ENCODE results near the gene RAI1. TPM values are rescaled to one million over a fixed set of nuclear protein-coding genes. Genes with fewer than 3 reads are reported as not detected.
A peak's percentile ranks its signal among the peaks of the same experiment; 100 is the strongest.

Gene RAI1
- total and polyA plus RNA-seq, 10 of the 15 experiments (the other 5 are each of a cell fraction or from before 2014, with no cell fraction given): 0.66 to 37.7 (median 6.0) TPM

GRCh38 chr17:17682293-17682736 is 1.1 kb downstream of the RAI1 start:
- peak overlapping the region; percentile 90 for H3K27ac ChIP-seq (ENCODE audit: control insufficient read depth, insufficient read depth)
- FAIRE-seq (no peak), ATAC-seq (peak; percentile 67), DNase-seq (ENCODE audit: low read depth, low spot score) (no peak)
- H4K20me1 ChIP-seq (ENCODE audit: control insufficient read depth, insufficient read depth): no peaks in the 10 kb centered on the region
- SMC1A ChIA-PET (ENCODE audit: uncharacterized antibody, unreplicated experiment): interaction anchor here (0.5 to 3.4 kb wide), 6 partner anchors 11 to 278 kb away, joined by 3 to 47 read pairs (median 4); partner anchors contain the start of gene SREBF1
- H3K36me3 ChIP-seq (ENCODE audit: control insufficient read depth in 2 of 2, insufficient read depth in 2 of 2, low read length in 1 of 2): peaks cover 0 to 3% of the 10 kb centered on the region in 2 experiments; a peak in 1 of 4 replicates
- CTCF ChIA-PET: interaction anchor here (0.5 to 3.1 kb wide), 21 partner anchors 9 to 239 kb away, joined by 3 to 17 read pairs (median 4); partner anchors contain the start of gene SREBF1
- peak overlapping the region; percentile 99 for H3K4me3 ChIP-seq
- in situ Hi-C loops (cut with MboI): no loop called here
- H3K79me2 ChIP-seq (ENCODE audit: control insufficient read depth, insufficient read depth, low read length): peaks cover 56% of the 10 kb centered on the region
- intact Hi-C loops (cut with micrococcal nuclease; ENCODE audit: unreplicated experiment): loop anchor here (1.0 to 5.0 kb wide), 4 partner anchors 10 to 350 kb away; no protein-coding TSS in a partner anchor
- H2AFZ ChIP-seq (ENCODE audit: control insufficient read depth, low read depth, low read length): peak overlapping the region; percentile 64
- peak overlapping the region; percentile 88 for H3K9ac ChIP-seq (ENCODE audit: control insufficient read depth, insufficient read depth, low read length)
- no peaks in the 10 kb centered on the region for H3K9me3 ChIP-seq (replicated peaks; ENCODE audit: control insufficient read depth, insufficient read depth, low read length)
- POLR2A ChIA-PET: interaction anchor here (0.6 to 3.1 kb wide), 8 partner anchors 11 to 351 kb away, joined by 3 to 56 read pairs (median 8); partner anchors contain the start of gene SREBF1
- H3K27me3 ChIP-seq (replicated peaks in 1 of 2; ENCODE audit: control insufficient read depth in 2 of 2, insufficient read depth in 2 of 2, low read length in 1 of 2): no peaks in the 10 kb centered on the region; a peak in 1 of 4 replicates
- 2% methylated on average over 37 of the region's 49 CpGs for WGBS (ENCODE audit: insufficient coverage, insufficient replicate concordance, low lambda C conversion rate, missing lambda C conversion rate)
- H3K4me2 ChIP-seq (ENCODE audit: control insufficient read depth, insufficient read depth): peak overlapping the region; percentile 96
- BruUV-seq (replicated peaks): no TSS peak
- RAD21 ChIA-PET (ENCODE audit: unreplicated experiment): interaction anchor here (0.7 to 3.3 kb wide), 19 partner anchors 10 to 351 kb away, joined by 3 to 75 read pairs (median 4); partner anchors contain the start of genes DRC3 and TOM1L2
- H3K4me1 ChIP-seq (ENCODE audit: control insufficient read depth, insufficient read depth, low read length): peaks cover 35% of the 10 kb centered on the region
- 0 out of 2 replicates have a peak, but pooled peaks have one; percentile 2 for TF ChIP-seq SMC3 (IDR thresholded peaks at IDR 0.05; ENCODE audit: borderline replicate concordance, low read length)
- no peak for TF ChIP-seq JUNB (IDR thresholded peaks at IDR 0.05)
- no peak for TF ChIP-seq HDAC6 (IDR thresholded peaks at IDR 0.05; ENCODE audit: unreplicated experiment)
- TF ChIP-seq BMI1 (IDR thresholded peaks at IDR 0.05; ENCODE audit: borderline replicate concordance): no peak
- no peak for TF ChIP-seq RAD21 (IDR thresholded peaks at IDR 0.05; ENCODE audit: insufficient read depth, low read depth, low read length)
- TF ChIP-seq RUNX3 (IDR thresholded peaks at IDR 0.05; ENCODE audit: low read length): peak; percentile 20; the same call in 1 of the 2 replicates
- TF ChIP-seq CBFB (IDR thresholded peaks at IDR 0.05; ENCODE audit: low read depth): no peak
- peak; percentile 36; the same call in 1 of the 2 replicates for TF ChIP-seq PAX5 (IDR thresholded peaks at IDR 0.05; ENCODE audit: borderline replicate concordance, low read depth, low read length)
- peak; percentile 72; the same call in 1 of the 2 replicates for TF ChIP-seq GATAD2B (conservative IDR thresholded peaks at IDR 0.05; ENCODE audit: low read depth)
- TF ChIP-seq TAF1 (IDR thresholded peaks at IDR 0.05; ENCODE audit: borderline replicate concordance, low read depth, low read length): peak; percentile 16; the same call in 1 of the 2 replicates
- TF ChIP-seq NFYB (IDR thresholded peaks at IDR 0.05; ENCODE audit: insufficient read depth, low read depth, low read length): no peak
- peak; percentile 63 for TF ChIP-seq NR2F1 (conservative IDR thresholded peaks at IDR 0.05)
- TF ChIP-seq SMARCA5 (IDR thresholded peaks at IDR 0.05): no peak
- 0 out of 2 replicates have a peak, but pooled peaks have one; percentile 26 for TF ChIP-seq NBN (IDR thresholded peaks at IDR 0.05)
- TF ChIP-seq BACH1 (IDR thresholded peaks at IDR 0.05; ENCODE audit: borderline replicate concordance): peak; percentile 92
- TF ChIP-seq DPF2 (IDR thresholded peaks at IDR 0.05): peak; percentile 84
- TF ChIP-seq BHLHE40 (IDR thresholded peaks at IDR 0.05; ENCODE audit: borderline replicate concordance in 1 of 2, low read depth in 2 of 2, low read length in 1 of 2): peak; percentile 87 to 94; a peak in 3 of 4 replicates
- no peak for TF ChIP-seq RAD51 (IDR thresholded peaks at IDR 0.05)
- TF ChIP-seq SMAD5 (IDR thresholded peaks at IDR 0.05; ENCODE audit: low read depth): no peak
- TF ChIP-seq ZBED1 (IDR thresholded peaks at IDR 0.05; ENCODE audit: borderline replicate concordance): no peak
- TF ChIP-seq NFIC (IDR thresholded peaks at IDR 0.05; ENCODE audit: low read depth, low read length): no peak
- TF ChIP-seq CHD2 (IDR thresholded peaks at IDR 0.05; ENCODE audit: borderline replicate concordance, low read depth, low read length): no peak
- TF ChIP-seq CREM (IDR thresholded peaks at IDR 0.05; ENCODE audit: low read depth): peak; percentile 84
- TF ChIP-seq YY1 (IDR thresholded peaks at IDR 0.05; ENCODE audit: low read depth, low read length): peak; percentile 40; the same call in 1 of the 2 replicates
- 0 out of 2 replicates have a peak, but pooled peaks have one; percentile 40 for TF ChIP-seq JUND (IDR thresholded peaks at IDR 0.05; ENCODE audit: low read depth, low read length)
- no peak for TF ChIP-seq KDM1A (IDR thresholded peaks at IDR 0.05; ENCODE audit: borderline replicate concordance)
- no peak for TF ChIP-seq SKIL (IDR thresholded peaks at IDR 0.05; ENCODE audit: low read depth, poor library complexity, severe bottlenecking)
